Peyer's patch (tissue), 4 donors: ENCODE measurements around the gene TOMM5. TPM values are rescaled to one million over a fixed set of nuclear protein-coding genes. Genes with fewer than 3 reads are reported as not detected.
A peak's percentile ranks its signal among the peaks of the same experiment; 100 is the strongest.

ENCODE experiments used
- DNase-seq, 3 donors: peaks; one replicate each; pipeline ENCODE4 v3.0.0-alpha.2; 2017 to 2019
- H3K27ac ChIP-seq, 4 donors: fragments of 200-600 bp; sonication (generic); one replicate each; pipeline ENCODE4 v1.5.1; 2016 to 2019
- H3K27me3 ChIP-seq, 2 donors: fragments of 200-600 bp; sonication (generic); one replicate each; pipeline ENCODE4 v1.5.1; 2019
- H3K36me3 ChIP-seq, 3 donors: fragments of 200-600 bp; sonication (generic); one replicate each; pipeline ENCODE4 v1.5.1; 2016 to 2019
- H3K4me1 ChIP-seq, 4 donors: fragments of 200-600 bp; sonication (generic); one replicate each; pipeline ENCODE4 v1.5.1; 2016 to 2019
- H3K4me3 ChIP-seq, 4 donors: fragments of 200-600 bp; sonication (generic); 1 replicate in 3 of 4; 2 replicates in 1 of 4; pipeline ENCODE4 v1.5.1; 2016 to 2019; ENCODE audit warnings: mild to moderate bottlenecking in 1 of 4
- H3K9me3 ChIP-seq, 4 donors: fragments of 200-600 bp; sonication (generic); one replicate each; pipeline ENCODE4 v1.5.1; 2016 to 2019; ENCODE audit warnings: mild to moderate bottlenecking in 1 of 4
- CTCF ChIP-seq, 6 experiments: fragments of 450-650 bp in 4 of 6; fragments of 200-600 bp in 2 of 6; sonication (generic) in 1 of 6; IDR thresholded peaks; one replicate each; pipeline ENCODE4 v1.5.1; 2017 to 2019; ENCODE audit warnings: antibody characterized with exemption in 6 of 6, mild to moderate bottlenecking in 3 of 6, moderate library complexity in 1 of 6
- POLR2A ChIP-seq, 2 donors: fragments of 450-650 bp; IDR thresholded peaks; one replicate each; pipeline ENCODE4 v1.5.1; 2017; ENCODE audit warnings: antibody characterized with exemption in 2 of 2, mild to moderate bottlenecking in 2 of 2, moderate library complexity in 2 of 2
- total RNA-seq, 4 donors: library from RNA; depleted of rRNA; stranded (reverse); fragments of >200 nt; gene quantifications; one replicate each; pipeline ENCODE4 v1.1.0, GENCODE V29; 2016

TOMM5 gene
- 100 to 1,000 TPM in 2 of 4 donors, 10 to 100 TPM in 2; 26.9 to 116 (median 77.0) TPM for total RNA-seq

GRCh38 chr9:37592108-37592951, at the start of gene TOMM5:
Gene TOMM5 (minus strand): TSS chr9:37592597. CDS start chr9:37592532, 65 bp downstream.
- no peaks in the 10 kb centered on the region for H3K9me3 ChIP-seq
- TF ChIP-seq CTCF (IDR thresholded peaks at IDR 0.05) (peak in 1 of 6 experiments; percentile 12), POLR2A (IDR thresholded peaks at IDR 0.05) (peak; percentile 69 to 80)
- H3K4me3 ChIP-seq = peak within 1 kb of the TSS; percentile 71 to 91 (median 80)
- H3K27ac ChIP-seq = peak within 1 kb of the TSS; percentile 78 to 89 (median 84)
- DNase-seq = peak; percentile 93 to 97 (median 95)
- peaks cover 0 to 15% (median 0%) of the 10 kb centered on the region in 3 donors for H3K36me3 ChIP-seq
- peaks cover 0 to 38% (median 0%) of the 10 kb centered on the region in 4 donors for H3K4me1 ChIP-seq
- H3K27me3 ChIP-seq = no peaks in the 10 kb centered on the region

DNA sequence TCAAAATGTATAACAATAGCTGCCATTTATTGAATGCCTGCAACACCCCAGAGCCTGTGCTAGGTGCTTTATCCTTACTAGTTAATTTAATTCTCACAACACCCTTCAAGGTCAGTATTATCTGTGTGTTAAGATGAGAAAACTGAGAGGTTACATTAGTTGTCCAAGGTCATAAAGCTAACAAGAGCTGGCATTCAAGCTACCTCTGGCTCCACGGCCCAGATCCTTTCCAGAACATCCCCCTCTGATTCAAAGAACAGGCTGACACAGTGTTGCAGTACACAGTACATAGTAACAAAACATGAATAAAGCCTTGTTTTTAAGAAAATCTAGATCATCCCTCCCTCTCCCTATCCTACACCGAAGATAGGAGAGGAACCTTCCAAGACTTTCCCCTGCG, 48.9 kb upstream of the TOMM5 start:
- DNase-seq = no peak
- Histone ChIP-seq H3K4me1 (no peaks in the 10 kb centered on the region), H3K27ac (no peak overlapping the region), H3K9me3 (no peaks in the 10 kb centered on the region), H3K27me3 (no peaks in the 10 kb centered on the region), H3K4me3 (no peak overlapping the region), H3K36me3 (no peaks in the 10 kb centered on the region)
- TF ChIP-seq CTCF (IDR thresholded peaks at IDR 0.05) = no peak
- TF ChIP-seq POLR2A (IDR thresholded peaks at IDR 0.05) = no peak

- TF ChIP-seq POLR2A (IDR thresholded peaks at IDR 0.05) (no peak), CTCF (IDR thresholded peaks at IDR 0.05) (no peak)
Observed at GRCh38 chr9:37640246-37640645, 47.8 kb upstream of the TOMM5 start.

DNA sequence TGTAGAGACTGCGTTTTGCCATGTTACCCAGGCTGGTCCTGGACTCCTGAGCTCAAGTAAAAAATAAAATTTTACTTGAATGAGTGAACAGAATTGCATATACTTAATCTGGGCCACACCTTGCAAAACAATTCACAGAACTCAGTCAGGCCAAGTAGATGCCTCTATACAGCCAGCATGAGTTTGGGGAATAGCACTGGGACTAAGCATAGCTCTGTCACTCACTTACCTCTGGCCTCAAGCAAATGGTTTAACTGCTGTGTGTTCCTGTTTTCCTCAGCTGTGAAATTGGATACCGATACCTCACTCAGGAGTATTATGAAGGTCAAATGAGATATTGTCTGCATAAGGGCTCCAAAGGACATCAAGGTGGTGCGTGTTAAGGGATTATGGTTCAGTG, 47.4 kb upstream of the TOMM5 start:
- DNase-seq = no peak
- H3K27ac ChIP-seq = no peak overlapping the region
- H3K36me3 ChIP-seq = no peaks in the 10 kb centered on the region
- H3K9me3 ChIP-seq = no peaks in the 10 kb centered on the region
- H3K27me3 ChIP-seq = no peaks in the 10 kb centered on the region
- no peaks in the 10 kb centered on the region for H3K4me1 ChIP-seq
- H3K4me3 ChIP-seq = no peak overlapping the region
- TF ChIP-seq POLR2A (IDR thresholded peaks at IDR 0.05) = no peak
- TF ChIP-seq CTCF (IDR thresholded peaks at IDR 0.05) = no peak

More at GRCh38 chr9:37640246-37640645, 47.8 kb upstream of the TOMM5 start:
- H3K27me3 ChIP-seq = no peaks in the 10 kb centered on the region
- H3K27ac ChIP-seq = no peak overlapping the region
- no peak overlapping the region for H3K4me3 ChIP-seq
- H3K9me3 ChIP-seq = no peaks in the 10 kb centered on the region
- no peaks in the 10 kb centered on the region for H3K4me1 ChIP-seq
- DNase-seq = no peak
- H3K36me3 ChIP-seq = no peaks in the 10 kb centered on the region

DNA sequence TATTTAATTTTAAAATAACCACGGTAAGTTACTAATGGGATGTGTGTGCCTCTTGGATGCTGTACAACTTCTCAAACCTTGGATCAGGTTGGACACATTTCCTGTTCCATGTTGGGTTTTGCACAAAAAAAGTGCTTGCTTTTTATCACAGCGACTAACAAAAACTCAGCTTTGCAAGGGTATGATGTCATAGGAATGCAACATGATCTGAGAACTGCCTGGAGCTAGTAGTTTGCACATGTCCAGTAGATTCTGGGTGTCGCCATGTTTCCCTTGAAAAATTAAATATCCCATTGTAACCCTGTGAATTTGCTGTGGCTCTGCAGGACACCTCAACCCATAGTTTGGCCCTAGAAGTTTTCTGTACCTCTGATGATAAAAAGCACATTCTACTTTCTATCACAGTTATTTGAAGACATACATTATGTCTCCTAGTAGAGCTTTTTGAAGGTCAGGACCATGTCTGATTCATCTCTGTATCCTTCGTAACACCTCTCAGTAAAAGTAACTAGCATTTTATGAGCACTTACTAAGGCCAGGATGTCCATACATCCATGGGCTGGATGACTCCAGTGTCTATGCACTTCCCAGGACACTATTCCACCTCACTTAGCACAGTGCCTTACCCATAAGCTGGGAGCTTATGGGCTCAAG, 46.8 kb upstream of the TOMM5 start:
- H3K36me3 ChIP-seq = no peaks in the 10 kb centered on the region
- H3K27me3 ChIP-seq = no peaks in the 10 kb centered on the region
- TF ChIP-seq POLR2A (IDR thresholded peaks at IDR 0.05) (no peak), CTCF (IDR thresholded peaks at IDR 0.05) (no peak)
- no peak overlapping the region for H3K4me3 ChIP-seq
- H3K4me1 ChIP-seq = no peaks in the 10 kb centered on the region
- no peak overlapping the region for H3K27ac ChIP-seq
- no peaks in the 10 kb centered on the region for H3K9me3 ChIP-seq
- no peak for DNase-seq
